HCT116 (cell line): ENCODE data around the gene TRH.

ENCODE experiments used
- ELF1 ChIP-seq: IDR thresholded peaks from 2 replicates; pipeline ENCODE4 v1.6.1; 2012; ENCODE audit warnings: low read depth, borderline replicate concordance
- EZH2 ChIP-seq: fragments of 200-600 bp; sonication (generic); IDR thresholded peaks from 2 replicates; pipeline ENCODE4 v1.6.1; 2017; ENCODE audit warnings: antibody characterized with exemption, mixed run types
- FOSL1 ChIP-seq: IDR thresholded peaks from 2 replicates; pipeline ENCODE4 v1.6.1; 2012; ENCODE audit warnings: low read depth
- POLR2A ChIP-seq: IDR thresholded peaks from 2 replicates; pipeline ENCODE4 v1.7.0; 2011; ENCODE audit warnings: borderline replicate concordance; ENCODE audit not compliant: insufficient read depth, insufficient read length; ENCODE audit errors: extremely low read depth
- POLR2AphosphoS5 ChIP-seq: IDR thresholded peaks from 2 replicates; pipeline ENCODE4 v1.6.1; 2011; ENCODE audit warnings: mild to moderate bottlenecking, low read depth, low read length, moderate library complexity
- RAD21 ChIP-seq: IDR thresholded peaks from 2 replicates; pipeline ENCODE4 v1.6.1; 2012; ENCODE audit warnings: low read depth, mild to moderate bottlenecking
- SIN3A ChIP-seq: IDR thresholded peaks from 2 replicates; pipeline ENCODE4 v1.6.1; 2012; ENCODE audit warnings: low read depth
- SP1 ChIP-seq: IDR thresholded peaks from 2 replicates; pipeline ENCODE4 v1.6.1; 2012; ENCODE audit warnings: low read depth
- SRF ChIP-seq: IDR thresholded peaks from 2 replicates; pipeline ENCODE4 v1.6.1; 2012; ENCODE audit warnings: low read depth
- TCF7L2 ChIP-seq: IDR thresholded peaks from 2 replicates; pipeline ENCODE4 v1.7.0; 2011; ENCODE audit warnings: borderline replicate concordance, inconsistent platforms; ENCODE audit not compliant: insufficient read depth, insufficient read length; ENCODE audit errors: extremely low read depth
- ZNF274 ChIP-seq: fragments of 200-500 bp; sonication (Bioruptor generic); IDR thresholded peaks from 2 replicates; pipeline ENCODE4 v1.6.1; 2014; ENCODE audit warnings: mild to moderate bottlenecking, low read depth, low read length, inconsistent platforms
- TF ChIP-seq, protein P1 (sequence below), 3 experiments: fragments of 200-600 bp in 1 of 3; sonication (generic) in 1 of 3; IDR thresholded peaks in 2 of 3; conservative IDR thresholded peaks in 1 of 3; 2 replicates each; pipeline ENCODE4 v1.5.1; 2012 to 2017; ENCODE audit warnings: low read depth in 2 of 3, low read length in 2 of 3, antibody characterized with exemption in 1 of 3, borderline replicate concordance in 1 of 3, control low read depth in 1 of 3, mild to moderate bottlenecking in 1 of 3, mixed read lengths in 1 of 3, mixed run types in 1 of 3, moderate library complexity in 1 of 3; ENCODE audit not compliant: insufficient read depth in 1 of 3
- TF ChIP-seq, protein P2 (sequence below): IDR thresholded peaks from 2 replicates; pipeline ENCODE4 v1.6.1; 2012

DNA sequence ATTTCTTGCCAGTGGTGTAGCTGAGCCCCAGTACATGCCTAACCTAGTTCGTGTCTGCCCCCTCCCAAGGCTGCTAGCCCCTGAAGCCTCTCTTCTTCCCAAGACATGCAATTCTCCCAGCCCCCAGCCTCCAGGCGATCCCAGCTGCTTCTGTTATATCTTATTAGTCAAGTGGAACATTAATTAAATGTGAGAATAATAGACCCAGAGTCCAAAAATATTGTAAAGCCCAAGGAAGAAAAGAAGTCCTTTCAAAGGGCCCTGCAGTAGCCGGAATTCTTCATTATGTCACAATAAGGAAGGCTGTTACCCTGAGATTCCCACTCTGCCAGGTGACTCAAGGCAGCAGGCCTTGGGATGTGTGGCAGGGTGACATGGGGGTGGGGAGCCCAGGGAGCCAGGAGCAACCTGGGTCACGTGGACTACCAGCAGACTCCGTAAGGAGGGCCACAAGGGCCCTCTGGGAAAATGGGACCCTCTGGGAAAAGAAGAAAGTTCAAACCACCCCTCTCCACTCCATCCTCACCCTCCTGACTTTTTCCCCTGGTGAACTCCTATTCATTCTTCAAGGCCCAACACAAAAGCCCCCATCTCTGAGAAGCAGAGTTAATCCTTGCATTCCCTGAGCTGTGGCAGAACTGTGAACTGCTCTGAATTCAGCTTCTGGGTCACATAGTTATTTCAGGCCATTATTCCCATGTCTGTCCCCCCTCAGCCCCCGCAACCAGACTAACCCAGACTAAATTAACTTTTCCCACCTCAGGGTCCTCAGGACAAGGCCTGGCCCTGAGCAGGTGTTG is 21.8 kb upstream of the TRH start:
- TF ChIP-seq SRF (no peak), POLR2A (no peak), RAD21 (no peak), SIN3A (no peak), ELF1 (no peak), SP1 (no peak), EZH2 (no peak), FOSL1 (no peak), ZNF274 (no peak), POLR2AphosphoS5 (no peak), TCF7L2 (no peak)
- TF ChIP-seq, protein P1, sequence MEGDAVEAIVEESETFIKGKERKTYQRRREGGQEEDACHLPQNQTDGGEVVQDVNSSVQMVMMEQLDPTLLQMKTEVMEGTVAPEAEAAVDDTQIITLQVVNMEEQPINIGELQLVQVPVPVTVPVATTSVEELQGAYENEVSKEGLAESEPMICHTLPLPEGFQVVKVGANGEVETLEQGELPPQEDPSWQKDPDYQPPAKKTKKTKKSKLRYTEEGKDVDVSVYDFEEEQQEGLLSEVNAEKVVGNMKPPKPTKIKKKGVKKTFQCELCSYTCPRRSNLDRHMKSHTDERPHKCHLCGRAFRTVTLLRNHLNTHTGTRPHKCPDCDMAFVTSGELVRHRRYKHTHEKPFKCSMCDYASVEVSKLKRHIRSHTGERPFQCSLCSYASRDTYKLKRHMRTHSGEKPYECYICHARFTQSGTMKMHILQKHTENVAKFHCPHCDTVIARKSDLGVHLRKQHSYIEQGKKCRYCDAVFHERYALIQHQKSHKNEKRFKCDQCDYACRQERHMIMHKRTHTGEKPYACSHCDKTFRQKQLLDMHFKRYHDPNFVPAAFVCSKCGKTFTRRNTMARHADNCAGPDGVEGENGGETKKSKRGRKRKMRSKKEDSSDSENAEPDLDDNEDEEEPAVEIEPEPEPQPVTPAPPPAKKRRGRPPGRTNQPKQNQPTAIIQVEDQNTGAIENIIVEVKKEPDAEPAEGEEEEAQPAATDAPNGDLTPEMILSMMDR (IDR thresholded peaks at IDR 0.05 in 2 of 3, conservative IDR thresholded peaks at IDR 0.05 in 1 of 3; ENCODE audit: borderline replicate concordance in 1 of 3, insufficient read depth in 1 of 3, low read depth in 2 of 3, low read length in 2 of 3) = no peak
- TF ChIP-seq, protein P2, sequence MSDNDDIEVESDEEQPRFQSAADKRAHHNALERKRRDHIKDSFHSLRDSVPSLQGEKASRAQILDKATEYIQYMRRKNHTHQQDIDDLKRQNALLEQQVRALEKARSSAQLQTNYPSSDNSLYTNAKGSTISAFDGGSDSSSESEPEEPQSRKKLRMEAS = no peak
